ENCODE results near the gene ODAM. TPM values are rescaled to one million over a fixed set of nuclear protein-coding genes. Genes with fewer than 3 reads are reported as not detected.

The ODAM gene
- total and polyA plus RNA-seq, 7 donors = not detected

- H3K4me1 ChIP-seq = no peaks in the 10 kb centered on the region
- DNase-seq = no peak
- no peaks in the 10 kb centered on the region for H3K27me3 ChIP-seq (ENCODE audit: insufficient read depth in 3 of 3, low read length in 2 of 3)
- no peak overlapping the region for H3K27ac ChIP-seq
- ATAC-seq = no peak
- TF ChIP-seq CTCF (IDR thresholded peaks at IDR 0.05) = no peak
- no peak overlapping the region for H3K4me3 ChIP-seq
- H3K36me3 ChIP-seq (ENCODE audit: insufficient read depth in 1 of 2, low read depth in 1 of 2) = no peaks in the 10 kb centered on the region
- intact Hi-C loops (cut with DNase I) = no loop called here
- 29 to 36% (median 31%) methylated on average over 2 of the region's 2 CpGs for WGBS, 3 donors
- no peaks in the 10 kb centered on the region for H3K9me3 ChIP-seq
Measured at GRCh38 chr4:70182517-70183167, 12.9 kb upstream of the ODAM start.

- H3K27me3 ChIP-seq (ENCODE audit: insufficient read depth in 3 of 3, low read length in 2 of 3) = no peaks in the 10 kb centered on the region
- TF ChIP-seq CTCF (IDR thresholded peaks at IDR 0.05) = peak; percentile 9
- intact Hi-C loops (cut with DNase I) = no loop called here
- no peaks in the 10 kb centered on the region for H3K36me3 ChIP-seq (ENCODE audit: insufficient read depth in 1 of 2, low read depth in 1 of 2)
- no peaks in the 10 kb centered on the region for H3K9me3 ChIP-seq
- no peaks in the 10 kb centered on the region for H3K4me1 ChIP-seq
- H3K4me3 ChIP-seq = no peak overlapping the region
- ATAC-seq (no peak), DNase-seq (no peak)
- no peak overlapping the region for H3K27ac ChIP-seq
- 51 to 58% (median 54%) methylated on average over 6 of the region's 6 CpGs for WGBS, 3 donors
Measured at GRCh38 chr4:70183168-70183939, 12.2 kb upstream of the ODAM start.

- H3K27ac ChIP-seq = no peak overlapping the region
- H3K4me1 ChIP-seq = no peaks in the 10 kb centered on the region
- H3K27me3 ChIP-seq (ENCODE audit: insufficient read depth in 3 of 3, low read length in 2 of 3) = no peaks in the 10 kb centered on the region
- ATAC-seq (no peak), DNase-seq (no peak)
- intact Hi-C loops (cut with DNase I) = no loop called here
- no peaks in the 10 kb centered on the region for H3K9me3 ChIP-seq
- WGBS, 3 donors = 61 to 77% (median 63%) methylated on average over 1 of the region's 1 CpG
- no peak overlapping the region for H3K4me3 ChIP-seq
- H3K36me3 ChIP-seq (ENCODE audit: insufficient read depth in 1 of 2, low read depth in 1 of 2) = no peaks in the 10 kb centered on the region
- TF ChIP-seq CTCF (IDR thresholded peaks at IDR 0.05) = no peak
Measured at GRCh38 chr4:70183940-70184246, 11.6 kb upstream of the ODAM start.

- Histone ChIP-seq H3K27me3 (ENCODE audit: insufficient read depth in 3 of 3, low read length in 2 of 3) (no peaks in the 10 kb centered on the region), H3K4me3 (no peak overlapping the region), H3K36me3 (ENCODE audit: insufficient read depth in 1 of 2, low read depth in 1 of 2) (no peaks in the 10 kb centered on the region), H3K9me3 (no peaks in the 10 kb centered on the region), H3K4me1 (no peaks in the 10 kb centered on the region), H3K27ac (no peak overlapping the region)
- DNase-seq = no peak
- intact Hi-C loops (cut with DNase I) = no loop called here
- no peak for TF ChIP-seq CTCF (IDR thresholded peaks at IDR 0.05)
- ATAC-seq = no peak
- 85 to 90% (median 86%) methylated on average over 1 of the region's 1 CpG for WGBS, 3 donors
Measured at GRCh38 chr4:70187216-70187615, 8.3 kb upstream of the ODAM start.
